ENCODE measurements around the gene PPM1L. TPM values are rescaled to one million over a fixed set of nuclear protein-coding genes. Genes with fewer than 3 reads are reported as not detected.

PPM1L gene
- total RNA-seq, 4 donors from 2014 or later, result 30.8 to 88.1 (median 52.7) TPM

GRCh38 chr3:160990446-160990845, 234.4 kb downstream of the PPM1L start:
- WGBS, result 36% methylated on average over 2 of the region's 2 CpGs
- DNase-seq (ENCODE audit: extremely low spot score), result no peak

GRCh38 chr3:160992712-160993111, 236.7 kb downstream of the PPM1L start:
- intact Hi-C loops (cut with DNase I), result no loop called here
- TF ChIP-seq POLR2A (IDR thresholded peaks at IDR 0.05; ENCODE audit: low read depth) (no peak), EP300 (IDR thresholded peaks at IDR 0.05) (no peak), POLR2AphosphoS5 (IDR thresholded peaks at IDR 0.05) (no peak)
- TF ChIP-seq, protein P1, sequence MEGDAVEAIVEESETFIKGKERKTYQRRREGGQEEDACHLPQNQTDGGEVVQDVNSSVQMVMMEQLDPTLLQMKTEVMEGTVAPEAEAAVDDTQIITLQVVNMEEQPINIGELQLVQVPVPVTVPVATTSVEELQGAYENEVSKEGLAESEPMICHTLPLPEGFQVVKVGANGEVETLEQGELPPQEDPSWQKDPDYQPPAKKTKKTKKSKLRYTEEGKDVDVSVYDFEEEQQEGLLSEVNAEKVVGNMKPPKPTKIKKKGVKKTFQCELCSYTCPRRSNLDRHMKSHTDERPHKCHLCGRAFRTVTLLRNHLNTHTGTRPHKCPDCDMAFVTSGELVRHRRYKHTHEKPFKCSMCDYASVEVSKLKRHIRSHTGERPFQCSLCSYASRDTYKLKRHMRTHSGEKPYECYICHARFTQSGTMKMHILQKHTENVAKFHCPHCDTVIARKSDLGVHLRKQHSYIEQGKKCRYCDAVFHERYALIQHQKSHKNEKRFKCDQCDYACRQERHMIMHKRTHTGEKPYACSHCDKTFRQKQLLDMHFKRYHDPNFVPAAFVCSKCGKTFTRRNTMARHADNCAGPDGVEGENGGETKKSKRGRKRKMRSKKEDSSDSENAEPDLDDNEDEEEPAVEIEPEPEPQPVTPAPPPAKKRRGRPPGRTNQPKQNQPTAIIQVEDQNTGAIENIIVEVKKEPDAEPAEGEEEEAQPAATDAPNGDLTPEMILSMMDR (IDR thresholded peaks at IDR 0.05), result no peak

More at GRCh38 chr3:160990446-160990845, 234.4 kb downstream of the PPM1L start:
- Histone ChIP-seq H3K4me1 (peaks cover 0 to 3% (median 0%) of the 10 kb centered on the region in 4 donors), H3K4me3 (no peak overlapping the region), H3K9me3 (no peaks in the 10 kb centered on the region), H3K36me3 (no peaks in the 10 kb centered on the region), H3K27me3 (no peaks in the 10 kb centered on the region), H3K27ac (replicated peaks in 1 of 4) (no peak overlapping the region)
- no peak for TF ChIP-seq POLR2AphosphoS5 (IDR thresholded peaks at IDR 0.05)
- TF ChIP-seq EP300 (IDR thresholded peaks at IDR 0.05), result no peak
- TF ChIP-seq, protein P1 (IDR thresholded peaks at IDR 0.05), result no peak
- no peak for TF ChIP-seq POLR2A (IDR thresholded peaks at IDR 0.05; ENCODE audit: low read depth)
- intact Hi-C loops (cut with DNase I), result no loop called here

DNA sequence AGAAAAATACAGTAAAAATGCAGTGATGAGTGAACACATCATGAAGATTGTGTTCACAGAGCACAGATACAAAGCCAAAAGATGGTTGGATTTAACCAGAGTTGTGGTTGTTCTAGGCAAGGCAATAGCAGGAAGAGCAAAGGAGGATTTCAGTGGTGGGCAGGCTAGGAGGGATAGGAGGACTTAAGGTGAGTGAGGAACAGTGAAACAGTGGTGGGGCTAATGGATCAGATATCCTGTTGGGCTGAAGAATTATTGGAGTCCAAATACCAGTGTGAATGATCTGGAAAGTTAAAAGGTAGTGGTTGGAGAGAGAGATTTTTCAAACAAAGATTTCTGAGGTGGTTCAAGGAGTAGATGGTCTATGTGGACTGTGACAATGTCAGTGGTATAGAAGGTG, 240.8 kb downstream of the PPM1L start:
- intact Hi-C loops (cut with DNase I), result no loop called here
- no peak for TF ChIP-seq POLR2A (IDR thresholded peaks at IDR 0.05; ENCODE audit: low read depth)
- no peak for TF ChIP-seq EP300 (IDR thresholded peaks at IDR 0.05)
- no peak for TF ChIP-seq POLR2AphosphoS5 (IDR thresholded peaks at IDR 0.05)
- TF ChIP-seq, protein P1 (IDR thresholded peaks at IDR 0.05), result no peak
- Histone ChIP-seq H3K27ac (replicated peaks in 1 of 4) (no peak overlapping the region), H3K27me3 (no peaks in the 10 kb centered on the region), H3K4me1 (no peaks in the 10 kb centered on the region), H3K36me3 (no peaks in the 10 kb centered on the region), H3K4me3 (no peak overlapping the region), H3K9me3 (peaks cover 0 to 4% (median 0%) of the 10 kb centered on the region in 4 donors)
- no peak for DNase-seq (ENCODE audit: extremely low spot score)

More at GRCh38 chr3:160992712-160993111, 236.7 kb downstream of the PPM1L start:
- no peaks in the 10 kb centered on the region for H3K9me3 ChIP-seq
- H3K4me3 ChIP-seq, result no peak overlapping the region
- no peak overlapping the region for H3K27ac ChIP-seq (replicated peaks in 1 of 4)
- no peak for DNase-seq (ENCODE audit: extremely low spot score)
- peaks cover 0 to 3% (median 0%) of the 10 kb centered on the region in 4 donors for H3K4me1 ChIP-seq
- WGBS, result 64% methylated on average over 3 of the region's 3 CpGs
- H3K36me3 ChIP-seq, result no peaks in the 10 kb centered on the region
- H3K27me3 ChIP-seq, result no peaks in the 10 kb centered on the region

GRCh38 chr3:160998581-160998980, 242.6 kb downstream of the PPM1L start:
- Histone ChIP-seq H3K9me3 (peaks cover 0 to 4% (median 0%) of the 10 kb centered on the region in 4 donors), H3K4me3 (no peak overlapping the region), H3K36me3 (no peaks in the 10 kb centered on the region), H3K27me3 (no peaks in the 10 kb centered on the region), H3K27ac (replicated peaks in 1 of 4) (no peak overlapping the region), H3K4me1 (no peaks in the 10 kb centered on the region)
- intact Hi-C loops (cut with DNase I), result no loop called here
- TF ChIP-seq POLR2AphosphoS5 (IDR thresholded peaks at IDR 0.05), result no peak
- TF ChIP-seq, protein P1 (IDR thresholded peaks at IDR 0.05), result no peak
- no peak for TF ChIP-seq EP300 (IDR thresholded peaks at IDR 0.05)
- TF ChIP-seq POLR2A (IDR thresholded peaks at IDR 0.05; ENCODE audit: low read depth), result no peak
- DNase-seq (ENCODE audit: extremely low spot score), result no peak
- 97% methylated on average over 1 of the region's 1 CpG for WGBS

DNA sequence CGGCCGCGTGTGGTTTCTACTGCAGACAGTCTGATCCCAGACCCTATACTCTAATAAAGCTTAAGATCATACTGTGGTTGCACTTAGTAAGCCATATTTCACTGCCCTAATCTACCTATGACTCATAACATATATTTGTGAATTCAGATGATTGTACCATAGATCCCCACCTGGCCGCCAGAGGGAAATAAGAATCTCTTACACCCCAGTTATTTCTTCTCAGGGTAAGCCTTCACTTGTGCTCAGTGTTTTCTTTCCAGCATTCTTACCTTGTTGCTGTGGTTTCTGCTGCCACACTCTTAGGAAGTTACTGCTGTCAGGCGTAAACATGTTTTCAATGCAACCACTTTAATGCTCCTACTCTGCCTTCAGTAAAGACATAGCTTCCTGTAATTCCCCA, 243.2 kb downstream of the PPM1L start:
- intact Hi-C loops (cut with DNase I), result no loop called here
- TF ChIP-seq EP300 (IDR thresholded peaks at IDR 0.05) (no peak), POLR2AphosphoS5 (IDR thresholded peaks at IDR 0.05) (no peak), POLR2A (IDR thresholded peaks at IDR 0.05; ENCODE audit: low read depth) (no peak)
- TF ChIP-seq, protein P1 (IDR thresholded peaks at IDR 0.05), result no peak
- Histone ChIP-seq H3K27me3 (no peaks in the 10 kb centered on the region), H3K36me3 (no peaks in the 10 kb centered on the region), H3K4me3 (no peak overlapping the region), H3K27ac (replicated peaks in 1 of 4) (no peak overlapping the region), H3K9me3 (peaks cover 0 to 4% (median 0%) of the 10 kb centered on the region in 4 donors), H3K4me1 (no peaks in the 10 kb centered on the region)
- 91% methylated on average over 5 of the region's 5 CpGs for WGBS
- DNase-seq (ENCODE audit: extremely low spot score), result no peak
